ENCODE measurements around the gene FBXW11.
"Not testable (repeated sequence)": the region's sequence is repeated elsewhere in the genome, so short reads cannot be mapped to it uniquely, and the experiment has no call there.

The FBXW11 gene

GRCh38 chr5:171984748-171985419, 21.6 kb downstream of the FBXW11 start:
- Mint-ChIP-seq H3K4me3 (no peak overlapping the region), H3K27ac (peak overlapping the region; percentile 79), H3K36me3 (ENCODE audit: low read depth) (peaks cover 60% of the 10 kb centered on the region), H3K27me3 (no peaks in the 10 kb centered on the region), H3K4me1 (peaks cover 69% of the 10 kb centered on the region), H3K9me3 (peaks cover 9% of the 10 kb centered on the region)
- ATAC-seq, result peak; percentile 90
- no peak for DNase-seq

- no peak for DNase-seq
- Mint-ChIP-seq H3K27ac (no peak overlapping the region), H3K4me3 (no peak overlapping the region), H3K27me3 (no peaks in the 10 kb centered on the region), H3K36me3 (ENCODE audit: low read depth) (peaks cover 62% of the 10 kb centered on the region), H3K9me3 (peaks cover 13% of the 10 kb centered on the region), H3K4me1 (peaks cover 66% of the 10 kb centered on the region)
- no peak for ATAC-seq
Observed at GRCh38 chr5:171981847-171982246, 24.6 kb downstream of the FBXW11 start.

- Mint-ChIP-seq H3K9me3 (peaks cover 13% of the 10 kb centered on the region), H3K27me3 (no peaks in the 10 kb centered on the region), H3K4me1 (peaks cover 68% of the 10 kb centered on the region), H3K27ac (no peak overlapping the region), H3K36me3 (ENCODE audit: low read depth) (peaks cover 61% of the 10 kb centered on the region), H3K4me3 (no peak overlapping the region)
- no peak for DNase-seq
- no peak for ATAC-seq
Observed at GRCh38 chr5:171980792-171981191, 25.6 kb downstream of the FBXW11 start.

GRCh38 chr5:171979606-171980005, 26.8 kb downstream of the FBXW11 start:
- Mint-ChIP-seq H3K27ac (no peak overlapping the region), H3K36me3 (ENCODE audit: low read depth) (peaks cover 61% of the 10 kb centered on the region), H3K9me3 (peaks cover 13% of the 10 kb centered on the region), H3K4me3 (no peak overlapping the region), H3K27me3 (no peaks in the 10 kb centered on the region), H3K4me1 (peaks cover 69% of the 10 kb centered on the region)
- DNase-seq, result no peak
- ATAC-seq, result no peak

GRCh38 chr5:171978519-171978918, 27.9 kb downstream of the FBXW11 start:
- no peaks in the 10 kb centered on the region for H3K27me3 Mint-ChIP-seq
- ATAC-seq (no peak), DNase-seq (no peak)
- peaks cover 65% of the 10 kb centered on the region for H3K4me1 Mint-ChIP-seq
- peaks cover 55% of the 10 kb centered on the region for H3K36me3 Mint-ChIP-seq (ENCODE audit: low read depth)
- peaks cover 13% of the 10 kb centered on the region for H3K9me3 Mint-ChIP-seq
- peak overlapping the region; percentile 53 for H3K27ac Mint-ChIP-seq
- no peak overlapping the region for H3K4me3 Mint-ChIP-seq

- Mint-ChIP-seq H3K27me3 (no peaks in the 10 kb centered on the region), H3K36me3 (ENCODE audit: low read depth) (peaks cover 60% of the 10 kb centered on the region), H3K9me3 (peaks cover 13% of the 10 kb centered on the region), H3K4me1 (peaks cover 65% of the 10 kb centered on the region), H3K4me3 (no peak overlapping the region), H3K27ac (peak overlapping the region; percentile 53)
- ATAC-seq (peak; percentile 24), DNase-seq (no peak)
Observed at GRCh38 chr5:171978016-171978415, 28.4 kb downstream of the FBXW11 start.

- not testable (repeated sequence) for DNase-seq, ATAC-seq, H3K4me3 Mint-ChIP-seq, H3K27me3 Mint-ChIP-seq
- Mint-ChIP-seq H3K9me3 (peaks cover 13% of the 10 kb centered on the region), H3K4me1 (peaks cover 62% of the 10 kb centered on the region), H3K36me3 (ENCODE audit: low read depth) (peaks cover 59% of the 10 kb centered on the region), H3K27ac (peak overlapping the region; percentile 55)
Observed at GRCh38 chr5:171977244-171977950, 29.0 kb downstream of the FBXW11 start.

GRCh38 chr5:171975877-171976667, 30.4 kb downstream of the FBXW11 start:
- H3K27me3 Mint-ChIP-seq, result no peaks in the 10 kb centered on the region
- H3K4me3 Mint-ChIP-seq, result no peak overlapping the region
- peaks cover 8% of the 10 kb centered on the region for H3K9me3 Mint-ChIP-seq
- ATAC-seq (no peak), DNase-seq (no peak)
- no peak overlapping the region for H3K27ac Mint-ChIP-seq
- peaks cover 64% of the 10 kb centered on the region for H3K4me1 Mint-ChIP-seq
- peaks cover 55% of the 10 kb centered on the region for H3K36me3 Mint-ChIP-seq (ENCODE audit: low read depth)

GRCh38 chr5:171975262-171975876, 31.1 kb downstream of the FBXW11 start:
- H3K4me1 Mint-ChIP-seq, result peaks cover 70% of the 10 kb centered on the region
- no peak for ATAC-seq

GRCh38 chr5:171970826-171971225, 35.6 kb downstream of the FBXW11 start:
- Mint-ChIP-seq H3K9me3 (peaks cover 10% of the 10 kb centered on the region), H3K27me3 (no peaks in the 10 kb centered on the region), H3K4me1 (peaks cover 70% of the 10 kb centered on the region), H3K27ac (no peak overlapping the region), H3K4me3 (no peak overlapping the region), H3K36me3 (ENCODE audit: low read depth) (peaks cover 54% of the 10 kb centered on the region)
- no peak for DNase-seq
- no peak for ATAC-seq

More at GRCh38 chr5:171975262-171975876, 31.1 kb downstream of the FBXW11 start:
- Mint-ChIP-seq H3K4me3 (no peak overlapping the region), H3K9me3 (peaks cover 9% of the 10 kb centered on the region), H3K27ac (peak overlapping the region; percentile 49), H3K36me3 (ENCODE audit: low read depth) (peaks cover 57% of the 10 kb centered on the region), H3K27me3 (no peaks in the 10 kb centered on the region)
- DNase-seq, result no peak

- ATAC-seq, result no peak
- DNase-seq, result no peak
- Mint-ChIP-seq H3K4me1 (peaks cover 69% of the 10 kb centered on the region), H3K36me3 (ENCODE audit: low read depth) (peaks cover 58% of the 10 kb centered on the region), H3K27me3 (no peaks in the 10 kb centered on the region), H3K9me3 (peaks cover 15% of the 10 kb centered on the region), H3K4me3 (no peak overlapping the region), H3K27ac (no peak overlapping the region)
Observed at GRCh38 chr5:171969288-171969880, 37.1 kb downstream of the FBXW11 start.

GRCh38 chr5:171968531-171968930, 37.9 kb downstream of the FBXW11 start:
- ATAC-seq, result no peak
- peaks cover 56% of the 10 kb centered on the region for H3K36me3 Mint-ChIP-seq (ENCODE audit: low read depth)
- no peak overlapping the region for H3K4me3 Mint-ChIP-seq

GRCh38 chr5:171966964-171967363, 39.5 kb downstream of the FBXW11 start:
- H3K27me3 Mint-ChIP-seq, result no peaks in the 10 kb centered on the region
- H3K27ac Mint-ChIP-seq, result peak overlapping the region; percentile 94
- H3K9me3 Mint-ChIP-seq, result peaks cover 15% of the 10 kb centered on the region
- H3K4me3 Mint-ChIP-seq, result peak overlapping the region; percentile 13
- ATAC-seq (no peak), DNase-seq (no peak)
- H3K4me1 Mint-ChIP-seq, result peaks cover 81% of the 10 kb centered on the region
- H3K36me3 Mint-ChIP-seq (ENCODE audit: low read depth), result peaks cover 54% of the 10 kb centered on the region

More at GRCh38 chr5:171968531-171968930, 37.9 kb downstream of the FBXW11 start:
- no peak overlapping the region for H3K27ac Mint-ChIP-seq
- no peaks in the 10 kb centered on the region for H3K27me3 Mint-ChIP-seq
- DNase-seq, result no peak
- H3K9me3 Mint-ChIP-seq, result peaks cover 15% of the 10 kb centered on the region
- peaks cover 73% of the 10 kb centered on the region for H3K4me1 Mint-ChIP-seq

- DNase-seq (no peak), ATAC-seq (peak; percentile 60)
- Mint-ChIP-seq H3K4me1 (peaks cover 85% of the 10 kb centered on the region), H3K36me3 (ENCODE audit: low read depth) (peaks cover 52% of the 10 kb centered on the region), H3K4me3 (peak overlapping the region; percentile 30), H3K9me3 (peaks cover 13% of the 10 kb centered on the region), H3K27ac (peak overlapping the region; percentile 94), H3K27me3 (no peaks in the 10 kb centered on the region)
Observed at GRCh38 chr5:171966270-171966669, 40.2 kb downstream of the FBXW11 start.

All from activated naive CD8-positive, alpha-beta T cell treated with anti-CD3 and anti-CD28 coated beads, Interleukin-2, amount 50 U/mL, for 24 hours (primary cell).